ENCODE measurements around the gene PHKG1. TPM values are rescaled to one million over a fixed set of nuclear protein-coding genes. Genes with fewer than 3 reads are reported as not detected.

Gene PHKG1
- total RNA-seq, 1 experiment from 2014 or later: 1.1 TPM

DNA sequence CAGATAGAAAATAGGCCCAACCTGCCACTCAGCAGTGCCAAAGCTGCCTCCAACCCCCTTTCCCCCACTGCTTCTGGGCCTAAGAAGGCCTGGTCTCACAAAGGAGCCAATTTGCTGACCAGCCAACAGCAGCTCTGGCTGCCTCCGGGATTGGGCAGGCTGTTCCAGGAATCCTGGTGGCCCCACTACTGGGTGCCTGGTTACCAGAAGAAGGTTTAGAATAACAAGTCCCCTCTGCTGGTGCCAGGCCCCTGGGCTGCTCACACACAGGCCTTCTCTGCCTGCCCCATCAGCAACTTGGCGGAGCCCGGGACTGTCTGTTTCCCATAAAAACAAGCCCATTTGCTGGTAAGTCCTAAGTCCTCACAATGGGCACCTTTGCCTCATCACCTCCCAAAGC is 1.2 kb downstream of the PHKG1 start:
- intact Hi-C loops (cut with micrococcal nuclease): loop anchor here (5.0 kb wide), 1 partner anchor 89 kb away; no protein-coding TSS in a partner anchor
- Histone ChIP-seq H2AFZ (ENCODE audit: low read depth, low read length, poor library complexity, severe bottlenecking) (no peak overlapping the region), H3K79me2 (ENCODE audit: insufficient read depth, low read length) (no peaks in the 10 kb centered on the region), H3K9ac (ENCODE audit: low read length) (no peak overlapping the region), H3K27me3 (ENCODE audit: insufficient read depth, low read length) (no peaks in the 10 kb centered on the region), H4K20me1 (ENCODE audit: insufficient read depth) (no peaks in the 10 kb centered on the region), H3K9me2 (ENCODE audit: insufficient read depth) (no peaks in the 10 kb centered on the region), H3K9me3 (ENCODE audit: control insufficient read depth in 1 of 2, insufficient read depth in 1 of 2, low read depth in 1 of 2, low read length in 2 of 2) (no peaks in the 10 kb centered on the region), H3K36me3 (ENCODE audit: control insufficient read depth in 1 of 2, insufficient read depth in 2 of 2, low read length in 2 of 2) (no peaks in the 10 kb centered on the region), H3K27ac (ENCODE audit: low read depth, low read length) (no peak overlapping the region), H3K4me2 (ENCODE audit: low read length) (no peak overlapping the region), H3K4me3 (replicated peaks in 1 of 2; ENCODE audit: low read depth in 1 of 2, low read length in 2 of 2) (no peak overlapping the region), H3K4me1 (ENCODE audit: control insufficient read depth in 1 of 2, insufficient read depth in 2 of 2, low read length in 2 of 2) (peaks cover 4 to 8% of the 10 kb centered on the region in 2 experiments; a peak in 3 of 4 replicates)
- RAD21 ChIA-PET (ENCODE audit: low non-redundant PET in 1 of 2, low total read pairs in 2 of 2, uncharacterized antibody in 2 of 2, unreplicated experiment in 2 of 2): no interaction called here
- CTCF ChIA-PET: interaction anchor here (1.0 to 3.6 kb wide), 3 partner anchors 17 to 451 kb away, joined by 4 to 21 read pairs (median 8); no protein-coding TSS in a partner anchor
- TF ChIP-seq, protein P1, sequence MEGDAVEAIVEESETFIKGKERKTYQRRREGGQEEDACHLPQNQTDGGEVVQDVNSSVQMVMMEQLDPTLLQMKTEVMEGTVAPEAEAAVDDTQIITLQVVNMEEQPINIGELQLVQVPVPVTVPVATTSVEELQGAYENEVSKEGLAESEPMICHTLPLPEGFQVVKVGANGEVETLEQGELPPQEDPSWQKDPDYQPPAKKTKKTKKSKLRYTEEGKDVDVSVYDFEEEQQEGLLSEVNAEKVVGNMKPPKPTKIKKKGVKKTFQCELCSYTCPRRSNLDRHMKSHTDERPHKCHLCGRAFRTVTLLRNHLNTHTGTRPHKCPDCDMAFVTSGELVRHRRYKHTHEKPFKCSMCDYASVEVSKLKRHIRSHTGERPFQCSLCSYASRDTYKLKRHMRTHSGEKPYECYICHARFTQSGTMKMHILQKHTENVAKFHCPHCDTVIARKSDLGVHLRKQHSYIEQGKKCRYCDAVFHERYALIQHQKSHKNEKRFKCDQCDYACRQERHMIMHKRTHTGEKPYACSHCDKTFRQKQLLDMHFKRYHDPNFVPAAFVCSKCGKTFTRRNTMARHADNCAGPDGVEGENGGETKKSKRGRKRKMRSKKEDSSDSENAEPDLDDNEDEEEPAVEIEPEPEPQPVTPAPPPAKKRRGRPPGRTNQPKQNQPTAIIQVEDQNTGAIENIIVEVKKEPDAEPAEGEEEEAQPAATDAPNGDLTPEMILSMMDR (IDR thresholded peaks at IDR 0.05 in 2 of 3, conservative IDR thresholded peaks at IDR 0.05 in 1 of 3; ENCODE audit: borderline replicate concordance in 1 of 3, insufficient read depth in 1 of 3, low read depth in 2 of 3, low read length in 2 of 3): no peak
- TF ChIP-seq CBX3 (IDR thresholded peaks at IDR 0.05; ENCODE audit: low read depth) (no peak), POLR2AphosphoS5 (IDR thresholded peaks at IDR 0.05; ENCODE audit: low read depth, low read length) (peak; percentile 9; the same call in 1 of the 2 replicates), RAD21 (IDR thresholded peaks at IDR 0.05; ENCODE audit: low read depth) (no peak), YY1 (IDR thresholded peaks at IDR 0.05; ENCODE audit: extremely low read depth, insufficient replicate concordance, low read depth, low read length) (no peak)
- TF ChIP-seq, protein P2, sequence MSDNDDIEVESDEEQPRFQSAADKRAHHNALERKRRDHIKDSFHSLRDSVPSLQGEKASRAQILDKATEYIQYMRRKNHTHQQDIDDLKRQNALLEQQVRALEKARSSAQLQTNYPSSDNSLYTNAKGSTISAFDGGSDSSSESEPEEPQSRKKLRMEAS (IDR thresholded peaks at IDR 0.05): no peak
- POLR2A ChIA-PET: no interaction called here
- no peak for ATAC-seq
- BruUV-seq (replicated peaks): no TSS peak
- no peak for DNase-seq (ENCODE audit: low read depth, low spot score)

DNA sequence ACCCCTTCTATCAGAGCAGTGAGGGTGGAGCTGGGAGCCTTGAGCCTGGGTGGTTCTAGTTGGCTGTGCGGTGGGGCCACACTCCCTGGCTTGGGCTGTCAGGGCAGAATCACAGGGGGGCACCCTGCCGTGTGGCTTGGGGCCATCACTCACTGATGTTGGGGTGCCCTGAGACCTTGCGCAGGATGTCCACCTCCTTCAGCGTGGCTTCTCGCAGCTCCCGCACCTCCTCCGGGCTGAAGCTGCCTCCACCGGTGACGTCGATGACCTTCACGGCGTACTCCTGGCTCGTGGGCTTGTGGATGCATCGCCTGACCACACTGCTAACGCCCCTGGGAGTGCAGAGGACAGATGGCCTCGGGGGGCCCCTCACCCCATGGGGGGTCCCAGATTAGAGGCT is 5.3 kb downstream of the PHKG1 start:
- H3K27me3 ChIP-seq (ENCODE audit: insufficient read depth, low read length): no peaks in the 10 kb centered on the region
- H3K79me2 ChIP-seq (ENCODE audit: insufficient read depth, low read length): no peaks in the 10 kb centered on the region
- BruUV-seq (replicated peaks): no TSS peak
- ATAC-seq (no peak), DNase-seq (ENCODE audit: low read depth, low spot score) (no peak)
- H3K27ac ChIP-seq (ENCODE audit: low read depth, low read length): no peak overlapping the region
- RAD21 ChIA-PET (ENCODE audit: low non-redundant PET in 1 of 2, low total read pairs in 2 of 2, uncharacterized antibody in 2 of 2, unreplicated experiment in 2 of 2): no interaction called here
- H3K4me3 ChIP-seq (replicated peaks in 1 of 2; ENCODE audit: low read depth in 1 of 2, low read length in 2 of 2): no peak overlapping the region
- TF ChIP-seq REST (IDR thresholded peaks at IDR 0.05; ENCODE audit: low read depth): no peak
- no peak for TF ChIP-seq SRF (IDR thresholded peaks at IDR 0.05; ENCODE audit: low read depth)
- TF ChIP-seq EZH2 (IDR thresholded peaks at IDR 0.05): no peak
- TF ChIP-seq SIN3A (IDR thresholded peaks at IDR 0.05; ENCODE audit: low read depth): no peak
- intact Hi-C loops (cut with micrococcal nuclease): no loop called here
- H4K20me1 ChIP-seq (ENCODE audit: insufficient read depth): no peaks in the 10 kb centered on the region
- no peak overlapping the region for H2AFZ ChIP-seq (ENCODE audit: low read depth, low read length, poor library complexity, severe bottlenecking)
- POLR2A ChIA-PET: no interaction called here
- CTCF ChIA-PET: no interaction called here
- H3K9me3 ChIP-seq (ENCODE audit: control insufficient read depth in 1 of 2, insufficient read depth in 1 of 2, low read depth in 1 of 2, low read length in 2 of 2): no peaks in the 10 kb centered on the region
- no peak overlapping the region for H3K9ac ChIP-seq (ENCODE audit: low read length)
- no peaks in the 10 kb centered on the region; a peak in 1 of 4 replicates for H3K36me3 ChIP-seq (ENCODE audit: control insufficient read depth in 1 of 2, insufficient read depth in 2 of 2, low read length in 2 of 2)
- no peaks in the 10 kb centered on the region for H3K9me2 ChIP-seq (ENCODE audit: insufficient read depth)
- peaks cover under 1 to 6% of the 10 kb centered on the region in 2 experiments; a peak in 3 of 4 replicates for H3K4me1 ChIP-seq (ENCODE audit: control insufficient read depth in 1 of 2, insufficient read depth in 2 of 2, low read length in 2 of 2)
- no peak overlapping the region for H3K4me2 ChIP-seq (ENCODE audit: low read length)

All from HCT116 (cell line).